GM10248 (cell line): ENCODE measurements around the gene THBS1.

ENCODE experiments used
- CTCF ChIA-PET: fragments of 300-600 bp; sonication (Branson Sonifier 250); formaldehyde crosslinking; extraction: SDS; loops from one replicate; lab custom pipeline; 2021; ENCODE audit warnings: antibody characterized with exemption; lab: Yijun Ruan, JAX
- POLR2A ChIA-PET: fragments of 350-650 bp; sonication (Branson Sonifier 250); formaldehyde crosslinking; extraction: SDS; loops from one replicate; lab custom pipeline; 2020; ENCODE audit warnings: antibody characterized with exemption; lab: Yijun Ruan, JAX
- DNase-seq: peaks from one replicate; pipeline ENCODE4 v3.0.0; 2012; ENCODE audit errors: extremely low spot score
- CTCF ChIP-seq: IDR thresholded peaks from 2 replicates; pipeline ENCODE4 v1.5.1; 2012; ENCODE audit warnings: mild to moderate bottlenecking, low read depth; ENCODE audit errors: extremely low read depth, missing control alignments, control extremely low read depth

THBS1 gene

GRCh38 chr15:39616731-39617455, 36.0 kb downstream of the THBS1 start:
- ChIA-PET CTCF (interaction anchor here (1.1 kb wide), 1 partner anchor 21 kb away, joined by 3 read pairs; no protein-coding TSS in a partner anchor), POLR2A (no interaction called here)
- TF ChIP-seq CTCF, result no peak
- DNase-seq, result no peak

- no peak for DNase-seq
- ChIA-PET POLR2A (no interaction called here), CTCF (interaction anchor here (0.9 kb wide), 1 partner anchor 9 kb away, joined by 3 read pairs; no protein-coding TSS in a partner anchor)
- TF ChIP-seq CTCF, result no peak
Measured at GRCh38 chr15:39618063-39618823, 37.4 kb downstream of the THBS1 start.

- CTCF ChIA-PET, result interaction anchor here (0.7 to 1.6 kb wide), 4 partner anchors 9 to 921 kb away, joined by 3 to 4 read pairs (median 3); no protein-coding TSS in a partner anchor
- TF ChIP-seq CTCF, result no peak
- POLR2A ChIA-PET, result no interaction called here
- DNase-seq, result no peak
Measured at GRCh38 chr15:39621210-39621609, 40.3 kb downstream of the THBS1 start.

GRCh38 chr15:39621976-39622375, 41.1 kb downstream of the THBS1 start:
- POLR2A ChIA-PET, result interaction anchor here (0.5 kb wide), 1 partner anchor 25 kb away, joined by 5 read pairs; no protein-coding TSS in a partner anchor
- CTCF ChIA-PET, result interaction anchor here (0.9 to 1.6 kb wide), 3 partner anchors 10 to 64 kb away, joined by 3 to 4 read pairs (median 3); no protein-coding TSS in a partner anchor
- DNase-seq, result no peak

GRCh38 chr15:39622660-39623516, 42.0 kb downstream of the THBS1 start:
- TF ChIP-seq CTCF, result no peak
- ChIA-PET CTCF (interaction anchor here (0.7 to 2.2 kb wide), 12 partner anchors 9 to 142 kb away, joined by 3 to 7 read pairs (median 3); no protein-coding TSS in a partner anchor), POLR2A (interaction anchor here (0.5 kb wide), 1 partner anchor 24 kb away, joined by 5 read pairs; no protein-coding TSS in a partner anchor)
- DNase-seq, result no peak

More at GRCh38 chr15:39621976-39622375, 41.1 kb downstream of the THBS1 start:
- no peak for TF ChIP-seq CTCF
